SK-N-SH treated with all-trans-retinoic acid at 6 μM for 48 hours (cell line): ENCODE data around the gene OR56B4.
"Not testable (repeated sequence)": the region's sequence is repeated elsewhere in the genome, so short reads cannot be mapped to it uniquely, and the experiment has no call there.

Source experiments
- ARNTL ChIP-seq: fragments of 450-650 bp; formaldehyde crosslinking; IDR thresholded peaks from 2 replicates; pipeline ENCODE4 v1.5.0; 2020; ENCODE audit warnings: low read depth, mild to moderate bottlenecking, moderate library complexity, borderline replicate concordance
- ESRRG ChIP-seq: fragments of 250-450 bp; sonication (Bioruptor Pico); IDR thresholded peaks from 2 replicates; pipeline ENCODE4 v1.6.1; 2021; ENCODE audit warnings: mild to moderate bottlenecking
- PATZ1 ChIP-seq: fragments of 250-450 bp; sonication (Bioruptor Pico); IDR thresholded peaks from 2 replicates; pipeline ENCODE4 v1.8.0; 2020; ENCODE audit warnings: mild to moderate bottlenecking, moderate library complexity, borderline replicate concordance
- RARB ChIP-seq: fragments of 250-450 bp; sonication (Bioruptor Pico); IDR thresholded peaks from 2 replicates; pipeline ENCODE4 v1.8.0; 2021; ENCODE audit warnings: mild to moderate bottlenecking, moderate library complexity
- TCF4 ChIP-seq: fragments of 250-450 bp; sonication (Bioruptor Pico); IDR thresholded peaks from 2 replicates; pipeline ENCODE4 v1.8.0; 2021; ENCODE audit warnings: mild to moderate bottlenecking, moderate library complexity, borderline replicate concordance
- TOX ChIP-seq: fragments of 250-450 bp; sonication (Bioruptor Pico); IDR thresholded peaks from 2 replicates; pipeline ENCODE4 v1.8.0; 2021; ENCODE audit warnings: mild to moderate bottlenecking, moderate library complexity, borderline replicate concordance
- ZFP30 ChIP-seq: fragments of 450-650 bp; formaldehyde crosslinking; IDR thresholded peaks from 2 replicates; pipeline ENCODE4 v1.5.0; 2022; ENCODE audit warnings: mild to moderate bottlenecking, moderate library complexity
- TF ChIP-seq, protein P1 (sequence below): fragments of 250-450 bp; sonication (Bioruptor Pico); IDR thresholded peaks from 2 replicates; pipeline ENCODE4 v1.5.1; 2020; ENCODE audit warnings: low read depth, mild to moderate bottlenecking, moderate library complexity
- TF ChIP-seq, protein P2 (sequence below): fragments of 250-450 bp; sonication (Bioruptor Pico); IDR thresholded peaks from 2 replicates; pipeline ENCODE4 v1.8.0; 2021; ENCODE audit warnings: low read depth, mild to moderate bottlenecking, moderate library complexity, borderline replicate concordance

GRCh38 chr11:6076443-6076842 is 31.0 kb upstream of the OR56B4 start:
- TF ChIP-seq PATZ1 (CRISPR knock-in tag); TOX (CRISPR knock-in tag); ARNTL (CRISPR knock-in tag); ZFP30 (CRISPR knock-in tag); RARB (CRISPR knock-in tag); ESRRG; TCF4 (CRISPR knock-in tag): not testable (repeated sequence)
- TF ChIP-seq, protein P1, sequence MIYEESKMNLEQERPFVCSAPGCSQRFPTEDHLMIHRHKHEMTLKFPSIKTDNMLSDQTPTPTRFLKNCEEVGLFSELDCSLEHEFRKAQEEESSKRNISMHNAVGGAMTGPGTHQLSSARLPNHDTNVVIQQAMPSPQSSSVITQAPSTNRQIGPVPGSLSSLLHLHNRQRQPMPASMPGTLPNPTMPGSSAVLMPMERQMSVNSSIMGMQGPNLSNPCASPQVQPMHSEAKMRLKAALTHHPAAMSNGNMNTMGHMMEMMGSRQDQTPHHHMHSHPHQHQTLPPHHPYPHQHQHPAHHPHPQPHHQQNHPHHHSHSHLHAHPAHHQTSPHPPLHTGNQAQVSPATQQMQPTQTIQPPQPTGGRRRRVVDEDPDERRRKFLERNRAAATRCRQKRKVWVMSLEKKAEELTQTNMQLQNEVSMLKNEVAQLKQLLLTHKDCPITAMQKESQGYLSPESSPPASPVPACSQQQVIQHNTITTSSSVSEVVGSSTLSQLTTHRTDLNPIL (CRISPR knock-in tag): not testable (repeated sequence)
- TF ChIP-seq, protein P2, sequence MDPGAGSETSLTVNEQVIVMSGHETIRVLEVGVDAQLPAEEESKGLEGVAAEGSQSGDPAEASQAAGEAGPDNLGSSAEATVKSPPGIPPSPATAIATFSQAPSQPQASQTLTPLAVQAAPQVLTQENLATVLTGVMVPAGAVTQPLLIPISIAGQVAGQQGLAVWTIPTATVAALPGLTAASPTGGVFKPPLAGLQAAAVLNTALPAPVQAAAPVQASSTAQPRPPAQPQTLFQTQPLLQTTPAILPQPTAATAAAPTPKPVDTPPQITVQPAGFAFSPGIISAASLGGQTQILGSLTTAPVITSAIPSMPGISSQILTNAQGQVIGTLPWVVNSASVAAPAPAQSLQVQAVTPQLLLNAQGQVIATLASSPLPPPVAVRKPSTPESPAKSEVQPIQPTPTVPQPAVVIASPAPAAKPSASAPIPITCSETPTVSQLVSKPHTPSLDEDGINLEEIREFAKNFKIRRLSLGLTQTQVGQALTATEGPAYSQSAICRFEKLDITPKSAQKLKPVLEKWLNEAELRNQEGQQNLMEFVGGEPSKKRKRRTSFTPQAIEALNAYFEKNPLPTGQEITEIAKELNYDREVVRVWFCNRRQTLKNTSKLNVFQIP (CRISPR knock-in tag): not testable (repeated sequence)
